ENCODE measurements around the gene FXYD6. TPM values are rescaled to one million over a fixed set of nuclear protein-coding genes. Genes with fewer than 3 reads are reported as not detected.

Gene FXYD6
- total and polyA plus RNA-seq, 2 donors from 2014 or later, result 57.8 to 62.7 TPM

- H3K36me3 ChIP-seq (ENCODE audit: control insufficient read depth in 2 of 3, insufficient read depth in 3 of 3, low read length in 3 of 3), result no peaks in the 10 kb centered on the region
- peak overlapping the region; percentile 11 to 15 for H3K27ac ChIP-seq (ENCODE audit: low read depth in 2 of 2, low read length in 2 of 2)
- peak overlapping the region; percentile 41 to 69 (median 47) for H3K4me3 ChIP-seq (ENCODE audit: low read length in 3 of 3)
- FAIRE-seq (no peak), DNase-seq (no peak)
- no peaks in the 10 kb centered on the region for H3K27me3 ChIP-seq (ENCODE audit: control insufficient read depth, insufficient read depth, low read length)
- peak overlapping the region in 1 of 3 donors; percentile 55 for H3K9ac ChIP-seq (ENCODE audit: low read length in 3 of 3)
- no peak for TF ChIP-seq CTCF (IDR thresholded peaks at IDR 0.05; ENCODE audit: borderline replicate concordance, extremely low read depth, insufficient read depth)
- H3K9me3 ChIP-seq (ENCODE audit: control insufficient read depth in 2 of 3, insufficient read depth in 1 of 3, low read length in 3 of 3), result no peaks in the 10 kb centered on the region
- intact Hi-C loops (cut with DNase I), result no loop called here
- H3K4me1 ChIP-seq (ENCODE audit: control insufficient read depth in 2 of 3, insufficient read depth in 2 of 3, low read depth in 1 of 3, low read length in 3 of 3), result peaks cover 3 to 14% (median 9%) of the 10 kb centered on the region in 3 donors
Measured at GRCh38 chr11:117877120-117877784, 794 bp upstream of the FXYD6 start.

DNA sequence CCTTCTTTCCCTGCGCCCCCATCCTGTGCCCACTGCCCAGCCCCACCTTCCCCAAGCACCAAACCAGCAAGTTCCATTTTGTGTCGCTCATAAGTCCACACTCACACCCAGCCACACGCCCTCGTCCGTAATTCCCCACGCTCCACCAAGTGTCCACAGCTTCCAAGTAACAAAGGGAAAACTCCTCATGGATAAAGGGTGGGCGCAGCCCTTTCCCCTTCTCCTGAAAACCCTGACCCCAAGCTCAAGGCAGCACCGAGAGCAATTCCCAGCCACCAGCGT lies 458 bp downstream of the FXYD6 start:
- H3K9me3 ChIP-seq (ENCODE audit: control insufficient read depth in 2 of 3, insufficient read depth in 1 of 3, low read length in 3 of 3), result no peaks in the 10 kb centered on the region
- H3K27me3 ChIP-seq (ENCODE audit: control insufficient read depth, insufficient read depth, low read length), result no peaks in the 10 kb centered on the region
- H3K27ac ChIP-seq (ENCODE audit: low read depth in 2 of 2, low read length in 2 of 2), result peak overlapping the region; percentile 16 to 59
- peaks cover 3 to 17% (median 14%) of the 10 kb centered on the region in 3 donors for H3K4me1 ChIP-seq (ENCODE audit: control insufficient read depth in 2 of 3, insufficient read depth in 2 of 3, low read depth in 1 of 3, low read length in 3 of 3)
- H3K4me3 ChIP-seq (ENCODE audit: low read length in 3 of 3), result peak overlapping the region; percentile 64 to 73 (median 70)
- peak overlapping the region; percentile 58 to 75 (median 71) for H3K9ac ChIP-seq (ENCODE audit: low read length in 3 of 3)
- no peak for TF ChIP-seq CTCF (IDR thresholded peaks at IDR 0.05; ENCODE audit: borderline replicate concordance, extremely low read depth, insufficient read depth)
- DNase-seq, result no peak
- intact Hi-C loops (cut with DNase I), result no loop called here
- no peak for FAIRE-seq
- no peaks in the 10 kb centered on the region for H3K36me3 ChIP-seq (ENCODE audit: control insufficient read depth in 2 of 3, insufficient read depth in 3 of 3, low read length in 3 of 3)

DNA sequence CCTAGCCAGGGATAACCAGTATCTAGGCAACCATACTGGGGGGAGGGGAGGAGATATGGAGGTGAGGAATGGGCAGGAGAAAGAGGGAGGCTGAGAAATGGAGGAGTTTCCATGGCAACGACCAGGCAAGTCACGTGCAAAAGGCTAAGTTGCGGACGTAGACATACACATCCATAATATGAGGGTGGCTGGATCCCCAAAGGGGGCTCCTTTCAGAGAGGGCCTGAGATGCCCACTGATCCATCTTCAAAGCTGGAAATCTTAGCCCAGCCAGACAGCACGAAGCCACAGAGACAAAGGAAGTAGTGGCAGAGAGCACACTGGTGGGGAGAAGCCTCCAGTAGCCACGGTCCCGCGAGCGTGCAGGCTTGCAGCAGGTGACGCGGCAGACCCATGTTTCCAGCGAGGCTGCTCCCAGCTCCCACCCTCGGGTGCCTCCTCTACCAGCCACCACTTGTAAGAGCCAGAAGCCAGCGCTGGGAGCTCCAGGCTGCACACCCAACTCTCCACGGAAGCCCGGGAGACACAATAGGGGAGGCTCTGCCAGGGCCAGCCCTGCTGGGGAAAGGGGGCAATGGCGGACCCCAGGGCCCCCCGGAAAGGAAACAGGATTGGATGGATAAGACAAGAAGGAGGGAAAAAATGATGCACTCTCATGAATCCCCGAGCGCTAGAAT lies 938 bp downstream of the FXYD6 start:
- H3K27ac ChIP-seq (ENCODE audit: low read depth in 2 of 2, low read length in 2 of 2), result peak overlapping the region in 1 of 2 donors; percentile 16
- H3K4me3 ChIP-seq (ENCODE audit: low read length in 3 of 3), result peak overlapping the region; percentile 64 to 73 (median 70)
- H3K9me3 ChIP-seq (ENCODE audit: control insufficient read depth in 2 of 3, insufficient read depth in 1 of 3, low read length in 3 of 3), result no peaks in the 10 kb centered on the region
- no peaks in the 10 kb centered on the region for H3K36me3 ChIP-seq (ENCODE audit: control insufficient read depth in 2 of 3, insufficient read depth in 3 of 3, low read length in 3 of 3)
- H3K4me1 ChIP-seq (ENCODE audit: control insufficient read depth in 2 of 3, insufficient read depth in 2 of 3, low read depth in 1 of 3, low read length in 3 of 3), result peaks cover 3 to 17% (median 14%) of the 10 kb centered on the region in 3 donors
- FAIRE-seq (no peak), DNase-seq (peak in 3 of 5 donors; percentile 44 to 74 (median 66))
- H3K9ac ChIP-seq (ENCODE audit: low read length in 3 of 3), result peak overlapping the region in 2 of 3 donors; percentile 30 to 75
- no peaks in the 10 kb centered on the region for H3K27me3 ChIP-seq (ENCODE audit: control insufficient read depth, insufficient read depth, low read length)
- intact Hi-C loops (cut with DNase I), result no loop called here
- no peak for TF ChIP-seq CTCF (IDR thresholded peaks at IDR 0.05; ENCODE audit: borderline replicate concordance, extremely low read depth, insufficient read depth)
